Choroid plexus epithelial cell (primary cell): ENCODE measurements around the gene STRA6.

Experiments used
- DNase-seq: peaks from one replicate; pipeline ENCODE4 v3.0.0-alpha.2; 2010; ENCODE audit warnings: low read depth
- H3K4me3 ChIP-seq: 2 replicates; pipeline ENCODE4 v1.5.1; 2011; ENCODE audit warnings: low read depth, mild to moderate bottlenecking, control low read depth, low read length, moderate library complexity
- CTCF ChIP-seq: conservative IDR thresholded peaks from 2 replicates; pipeline ENCODE4 v1.5.1; 2011; ENCODE audit warnings: low read depth, mild to moderate bottlenecking, control low read depth, inconsistent platforms, low read length, moderate library complexity

The STRA6 gene

GRCh38 chr15:74200412-74200815 lies 2.2 kb downstream of the STRA6 start:
- peak overlapping the region; percentile 53 for H3K4me3 ChIP-seq
- no peak for TF ChIP-seq CTCF
- DNase-seq: peak; percentile 90

GRCh38 chr15:74199297-74199652 lies 3.3 kb downstream of the STRA6 start:
- no peak overlapping the region for H3K4me3 ChIP-seq
- DNase-seq: no peak
- no peak for TF ChIP-seq CTCF

- no peak for DNase-seq
- no peak for TF ChIP-seq CTCF
- H3K4me3 ChIP-seq: no peak overlapping the region
Measured at GRCh38 chr15:74197176-74197965, 5.2 kb downstream of the STRA6 start.

- peak; percentile 88 for DNase-seq
- no peak overlapping the region for H3K4me3 ChIP-seq
- TF ChIP-seq CTCF: no peak
Measured at GRCh38 chr15:74196175-74196574, 6.4 kb downstream of the STRA6 start.

- no peak overlapping the region for H3K4me3 ChIP-seq
- TF ChIP-seq CTCF: no peak
- no peak for DNase-seq
Measured at GRCh38 chr15:74194572-74195559, 7.7 kb downstream of the STRA6 start.

GRCh38 chr15:74193905-74194304 lies 8.7 kb downstream of the STRA6 start:
- TF ChIP-seq CTCF: no peak
- no peak overlapping the region for H3K4me3 ChIP-seq
- DNase-seq: no peak
